Spleen (tissue), 7 donors: Measurements from ENCODE around the gene SHC3.

Source experiments
- CTCF ChIP-seq, 11 experiments: fragments of 200-600 bp in 7 of 11; fragments of 450-650 bp in 4 of 11; sonication (generic) in 4 of 11; IDR thresholded peaks in 8 of 11; conservative IDR thresholded peaks in 3 of 11; 1 replicate in 7 of 11; 2 replicates in 4 of 11; pipeline versions ENCODE4 v1.4.0 to v1.8.0; 2016 to 2021; ENCODE audit warnings: antibody characterized with exemption in 11 of 11, inconsistent platforms in 4 of 11, mild to moderate bottlenecking in 1 of 11
- POLR2A ChIP-seq, 3 donors: fragments of 450-650 bp; IDR thresholded peaks; one replicate each; pipeline ENCODE4 v1.5.1; 2017; ENCODE audit warnings: antibody characterized with exemption in 3 of 3, mild to moderate bottlenecking in 1 of 3
- POLR2AphosphoS5 ChIP-seq, 3 donors: sonication (generic); formaldehyde crosslinking; IDR thresholded peaks; one replicate each; pipeline ENCODE4 v1.5.1; 2017; ENCODE audit warnings: antibody characterized with exemption in 3 of 3
- donor health status: DM: no; HTN: no; CAD: no; lungs with moderate emphysema.
- donor health status: DM: no; HTN: no; CAD: no.
- donor health status: DM: no; HTN: no; CAD: no.

- TF ChIP-seq CTCF (IDR thresholded peaks at IDR 0.05 in 8 of 11, conservative IDR thresholded peaks at IDR 0.05 in 3 of 11) (no peak), POLR2AphosphoS5 (IDR thresholded peaks at IDR 0.05) (no peak), POLR2A (IDR thresholded peaks at IDR 0.05) (no peak)
Observed at GRCh38 chr9:89002987-89003386, 175.6 kb downstream of the SHC3 start.
